AG04450 (cell line): ENCODE data around the gene MTG2. TPM values are rescaled to one million over a fixed set of nuclear protein-coding genes. Genes with fewer than 3 reads are reported as not detected.

ENCODE experiments used
- CTCF ChIA-PET: fragments of 300-600, 350-600 bp; formaldehyde crosslinking; extraction: SDS; loops from one replicate; lab custom pipeline; 2022; ENCODE audit warnings: antibody characterized with exemption, inconsistent platforms; lab: Charles Lee
- POLR2A ChIA-PET: fragments of 350-600 bp; formaldehyde crosslinking; extraction: SDS; loops from one replicate; lab custom pipeline; 2021; ENCODE audit warnings: antibody characterized with exemption, inconsistent platforms; lab: Yijun Ruan, JAX
- DNase-seq: peaks from one replicate; pipeline ENCODE4 v3.0.0-alpha.2; 2011; ENCODE audit warnings: low read depth, low spot score
- H3K27ac ChIP-seq: one replicate; pipeline ENCODE4 v1.5.1; 2012; ENCODE audit warnings: low read depth, low read length, control low read depth
- H3K27me3 ChIP-seq: one replicate; pipeline ENCODE4 v1.6.0; 2012; ENCODE audit warnings: low read length; ENCODE audit not compliant: control insufficient read depth, insufficient read depth
- H3K4me3 ChIP-seq: 2 replicates; pipeline ENCODE4 v1.5.1; 2011; ENCODE audit warnings: mild to moderate bottlenecking, low read depth, low read length, control low read depth
- H3K9me3 ChIP-seq: 2 replicates; pipeline ENCODE4 v1.5.1; 2012; ENCODE audit warnings: low read length; ENCODE audit not compliant: control insufficient read depth, insufficient read depth
- CTCF ChIP-seq: IDR thresholded peaks from 2 replicates; pipeline ENCODE4 v1.5.1; 2011; ENCODE audit warnings: low read depth, low read length, control low read depth, inconsistent platforms
- polyA plus RNA-seq: library from polyadenylated mRNA; depleted of rRNA; stranded (reverse); fragments of >200 nt; gene quantifications from 2 replicates; pipeline ENCODE4 v1.2.3, GENCODE V29; 2011

MTG2 gene
- polyA plus RNA-seq, 1 experiment, result 15.6 TPM

GRCh38 chr20:62201173-62202082, 18.6 kb downstream of the MTG2 start:
- ChIA-PET CTCF (no interaction called here), POLR2A (no interaction called here)
- H3K27me3 ChIP-seq, result no peaks in the 10 kb centered on the region
- H3K27ac ChIP-seq, result no peak overlapping the region
- no peak for DNase-seq
- no peaks in the 10 kb centered on the region; the same call in 1 of the 2 replicates for H3K9me3 ChIP-seq
- no peak for TF ChIP-seq CTCF
- no peak overlapping the region for H3K4me3 ChIP-seq

GRCh38 chr20:62202083-62202395, 19.2 kb downstream of the MTG2 start:
- Histone ChIP-seq H3K27ac (no peak overlapping the region), H3K27me3 (no peaks in the 10 kb centered on the region), H3K4me3 (no peak overlapping the region), H3K9me3 (no peaks in the 10 kb centered on the region; the same call in 1 of the 2 replicates)
- no peak for DNase-seq
- POLR2A ChIA-PET, result no interaction called here
- TF ChIP-seq CTCF, result no peak
- CTCF ChIA-PET, result no interaction called here

- DNase-seq, result no peak
- no peak overlapping the region for H3K4me3 ChIP-seq
- POLR2A ChIA-PET, result no interaction called here
- H3K9me3 ChIP-seq, result no peaks in the 10 kb centered on the region; the same call in 1 of the 2 replicates
- no peaks in the 10 kb centered on the region for H3K27me3 ChIP-seq
- no peak overlapping the region for H3K27ac ChIP-seq
- CTCF ChIA-PET, result no interaction called here
- no peak for TF ChIP-seq CTCF
These were observed 20.0 kb downstream of the MTG2 start for GRCh38 chr20:62202676-62203377.

GRCh38 chr20:62203378-62204030, 20.7 kb downstream of the MTG2 start:
- DNase-seq, result no peak
- H3K4me3 ChIP-seq, result no peak overlapping the region
- POLR2A ChIA-PET, result no interaction called here
- H3K27me3 ChIP-seq, result no peaks in the 10 kb centered on the region
- no peak for TF ChIP-seq CTCF
- CTCF ChIA-PET, result no interaction called here
- H3K9me3 ChIP-seq, result no peaks in the 10 kb centered on the region; the same call in 1 of the 2 replicates
- no peak overlapping the region for H3K27ac ChIP-seq
